GM10266 (cell line): ENCODE data around the gene BOLA3.

ENCODE experiments used
- DNase-seq: peaks from one replicate; pipeline ENCODE4 v3.0.0; 2012; ENCODE audit errors: extremely low spot score
- CTCF ChIP-seq: IDR thresholded peaks from 2 replicates; pipeline ENCODE4 v1.5.1; 2012; ENCODE audit warnings: mild to moderate bottlenecking, low read depth; ENCODE audit not compliant: control insufficient read depth, insufficient read depth; ENCODE audit errors: missing control alignments

The BOLA3 gene

GRCh38 chr2:74186038-74186437, 38.3 kb upstream of the BOLA3 start:
- no peak for TF ChIP-seq CTCF
- DNase-seq, result peak; percentile 63

GRCh38 chr2:74183878-74184277, 36.2 kb upstream of the BOLA3 start:
- DNase-seq, result no peak
- TF ChIP-seq CTCF, result no peak

GRCh38 chr2:74181739-74182138, 34.0 kb upstream of the BOLA3 start:
- DNase-seq, result peak; percentile 58
- no peak for TF ChIP-seq CTCF

GRCh38 chr2:74179063-74179865, 31.6 kb upstream of the BOLA3 start:
- TF ChIP-seq CTCF, result peak; percentile 3
- no peak for DNase-seq

GRCh38 chr2:74178211-74179062, 30.7 kb upstream of the BOLA3 start, which contains the start of gene MOB1A:
TSS of gene MOB1A (minus strand) at chr2:74178879. CDS start at chr2:74178674, 205 bp downstream.
- DNase-seq, result peak; percentile 95
- no peak for TF ChIP-seq CTCF

GRCh38 chr2:74177696-74178095, 30.0 kb upstream of the BOLA3 start:
- DNase-seq, result no peak
- TF ChIP-seq CTCF, result no peak
